ENCODE measurements around the gene AHNAK.

Gene AHNAK

GRCh38 chr11:62427630-62428233 is 118.9 kb downstream of the AHNAK start:
- no peaks in the 10 kb centered on the region for H3K36me3 ChIP-seq
- DNase-seq, result no peak
- intact Hi-C loops (cut with DNase I; ENCODE audit: low total_unique reads), result loop anchor here (5.0 kb wide), 1 partner anchor 115 kb away; no protein-coding TSS in a partner anchor
- H3K27me3 ChIP-seq, result no peaks in the 10 kb centered on the region
- H3K4me1 ChIP-seq, result peaks cover 0 to 16% (median 11%) of the 10 kb centered on the region in 4 donors
- no peak overlapping the region for H3K27ac ChIP-seq
- no peak overlapping the region for H3K4me3 ChIP-seq
- H3K9me3 ChIP-seq, result no peaks in the 10 kb centered on the region
- TF ChIP-seq CTCF (IDR thresholded peaks at IDR 0.05), result no peak

GRCh38 chr11:62423012-62423411 is 123.6 kb downstream of the AHNAK start:
- peaks cover 0 to 15% (median 7%) of the 10 kb centered on the region in 4 donors for H3K4me1 ChIP-seq
- no peak for DNase-seq
- no peaks in the 10 kb centered on the region for H3K36me3 ChIP-seq
- intact Hi-C loops (cut with DNase I; ENCODE audit: low total_unique reads), result loop anchor here (5.0 kb wide), 1 partner anchor 139 kb away; no protein-coding TSS in a partner anchor
- no peaks in the 10 kb centered on the region for H3K9me3 ChIP-seq
- no peak overlapping the region for H3K27ac ChIP-seq
- H3K27me3 ChIP-seq, result no peaks in the 10 kb centered on the region
- no peak for TF ChIP-seq CTCF (IDR thresholded peaks at IDR 0.05)
- H3K4me3 ChIP-seq, result no peak overlapping the region

GRCh38 chr11:62421996-62422395 is 124.6 kb downstream of the AHNAK start:
- Histone ChIP-seq H3K27ac (no peak overlapping the region), H3K4me1 (peaks cover 0 to 15% (median 7%) of the 10 kb centered on the region in 4 donors), H3K27me3 (no peaks in the 10 kb centered on the region), H3K9me3 (no peaks in the 10 kb centered on the region), H3K36me3 (no peaks in the 10 kb centered on the region), H3K4me3 (no peak overlapping the region)
- peak in 1 of 2 donors; percentile 57 for DNase-seq
- intact Hi-C loops (cut with DNase I; ENCODE audit: low total_unique reads), result loop anchor here (5.0 kb wide), 1 partner anchor 140 kb away; no protein-coding TSS in a partner anchor
- no peak for TF ChIP-seq CTCF (IDR thresholded peaks at IDR 0.05)

DNA sequence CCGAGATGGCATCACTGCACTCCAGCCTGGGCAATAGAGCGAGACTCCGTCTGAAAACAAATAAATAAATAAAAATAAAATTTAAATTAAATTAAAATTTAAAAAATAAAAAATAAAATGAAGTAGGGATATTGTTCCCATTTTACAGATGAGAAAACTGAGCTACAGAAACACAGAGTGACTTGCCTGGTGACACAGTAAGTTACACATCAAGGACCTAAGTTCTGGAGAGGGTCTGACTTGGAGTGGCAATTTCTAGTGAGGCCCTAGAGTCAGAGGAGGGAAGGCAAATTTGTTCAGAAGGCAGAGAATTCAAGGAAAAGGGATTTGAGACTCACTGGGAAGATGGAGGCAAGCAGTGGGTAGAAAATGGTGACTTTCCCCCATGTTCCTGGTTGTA is 125.7 kb downstream of the AHNAK start:
- Histone ChIP-seq H3K27ac (no peak overlapping the region), H3K27me3 (no peaks in the 10 kb centered on the region), H3K9me3 (no peaks in the 10 kb centered on the region), H3K4me1 (peaks cover 0 to 15% (median 7%) of the 10 kb centered on the region in 4 donors), H3K36me3 (no peaks in the 10 kb centered on the region), H3K4me3 (no peak overlapping the region)
- DNase-seq, result no peak
- no peak for TF ChIP-seq CTCF (IDR thresholded peaks at IDR 0.05)
- intact Hi-C loops (cut with DNase I; ENCODE audit: low total_unique reads), result loop anchor here (5.0 kb wide), 1 partner anchor 141 kb away; no protein-coding TSS in a partner anchor

DNA sequence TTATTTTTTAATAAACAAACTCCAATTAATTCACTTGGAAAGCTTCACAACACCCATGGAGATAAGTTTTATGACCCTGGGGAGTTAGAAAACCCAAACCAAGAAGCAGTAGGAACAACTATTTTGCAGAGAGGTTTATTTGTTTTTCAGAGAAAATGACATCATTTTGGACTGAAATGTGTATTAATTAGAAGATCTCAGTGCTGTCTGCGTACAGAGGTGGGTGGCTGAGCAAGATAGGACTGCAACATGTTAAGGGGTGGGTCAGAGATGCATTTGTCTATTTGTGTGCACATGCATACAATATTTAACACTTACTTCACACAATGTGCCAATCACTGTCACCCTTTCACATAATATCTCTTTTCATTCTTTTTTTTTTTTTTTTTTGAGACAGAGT is 126.7 kb downstream of the AHNAK start:
- intact Hi-C loops (cut with DNase I; ENCODE audit: low total_unique reads), result loop anchor here (5.0 kb wide), 1 partner anchor 142 kb away; no protein-coding TSS in a partner anchor
- H3K36me3 ChIP-seq, result no peaks in the 10 kb centered on the region
- no peaks in the 10 kb centered on the region for H3K27me3 ChIP-seq
- no peak overlapping the region for H3K4me3 ChIP-seq
- H3K9me3 ChIP-seq, result no peaks in the 10 kb centered on the region
- H3K27ac ChIP-seq, result peak overlapping the region in 1 of 2 donors; percentile 36
- no peak for DNase-seq
- H3K4me1 ChIP-seq, result peaks cover 0 to 15% (median 6%) of the 10 kb centered on the region in 4 donors
- TF ChIP-seq CTCF (IDR thresholded peaks at IDR 0.05), result no peak
